AG08396 (cell line): ENCODE measurements around the gene TBPL2.
"Not testable (repeated sequence)": the region's sequence is repeated elsewhere in the genome, so short reads cannot be mapped to it uniquely, and the experiment has no call there.

Experiments used
- DNase-seq: peaks from one replicate; pipeline ENCODE4 v3.0.0; 2012; ENCODE audit warnings: low spot score, mixed read lengths

The TBPL2 gene

DNA sequence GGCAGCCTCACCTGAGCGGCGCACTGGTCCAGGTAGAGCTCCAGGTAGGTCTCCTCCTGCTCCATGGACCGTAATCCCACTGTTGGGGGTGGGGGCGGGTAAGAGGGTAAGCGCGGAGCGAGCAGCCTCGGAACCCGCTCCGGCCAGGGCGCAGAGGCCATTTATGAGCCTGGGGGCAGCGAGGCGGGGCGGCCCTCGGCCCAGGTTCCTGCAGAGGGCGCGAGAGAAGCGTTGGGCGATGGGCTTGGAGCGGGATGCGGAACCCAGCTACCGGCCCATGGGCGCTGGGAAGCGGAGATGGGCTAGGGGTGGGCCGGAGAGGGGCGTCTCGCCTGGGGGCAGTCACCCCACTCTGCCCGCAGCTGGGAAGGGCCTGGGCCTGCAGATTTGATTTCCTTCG is at the start of gene TBPL2:
TBPL2 (minus strand) TSS at position 232 of the 400 bp plus-strand sequence; CDS start at position 65, 167 bp downstream.
- DNase-seq, result no peak

DNA sequence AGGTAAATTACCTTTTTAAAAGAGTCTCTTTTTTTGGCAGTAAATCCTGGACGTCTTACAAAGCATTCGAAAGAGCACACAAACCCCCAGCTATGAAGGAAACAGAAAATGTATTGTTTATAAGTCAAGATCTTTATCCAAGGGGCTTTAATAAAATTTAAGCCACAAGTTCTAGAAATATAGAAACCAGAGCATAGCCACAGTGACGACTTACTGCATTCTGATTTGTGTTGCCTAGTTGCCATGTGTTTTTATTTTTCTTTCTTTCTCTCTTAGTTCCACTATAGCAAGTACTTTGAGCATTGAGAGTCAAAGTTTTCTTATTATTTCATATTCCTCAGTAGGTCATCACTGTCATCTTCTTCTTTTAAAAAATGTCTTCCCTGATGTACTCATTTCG is 47.8 kb upstream of the TBPL2 start:
- DNase-seq, result no peak

DNA sequence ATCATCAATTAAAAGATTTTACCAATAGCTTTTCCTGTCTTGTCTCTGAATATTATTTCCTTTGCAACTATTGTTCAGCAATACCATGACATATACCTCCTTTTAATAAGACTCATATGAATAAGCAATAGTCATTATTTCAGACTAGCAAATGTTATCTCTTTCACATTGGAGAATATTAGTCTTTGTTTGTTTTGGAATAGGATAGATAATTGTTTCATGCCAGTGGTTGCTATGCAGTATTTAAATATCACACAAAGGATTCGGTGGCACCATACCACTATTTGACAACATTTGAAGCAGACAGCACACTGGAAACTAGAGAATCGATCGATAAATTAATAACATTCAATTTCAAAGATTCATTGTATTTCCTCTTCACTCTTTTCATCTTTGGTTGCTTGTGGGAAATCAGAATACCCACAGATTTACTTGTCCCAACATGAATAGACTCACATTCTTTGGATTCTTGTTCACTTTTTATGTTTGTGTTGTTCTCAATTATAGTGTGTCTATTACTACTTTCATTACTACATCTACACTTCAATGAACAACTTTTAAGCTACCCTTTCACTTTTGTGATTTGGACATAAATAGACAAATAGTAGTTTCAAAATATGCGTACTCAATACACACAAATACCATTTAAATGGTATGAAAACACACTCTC is 42.7 kb upstream of the TBPL2 start:
- DNase-seq, result no peak

DNA sequence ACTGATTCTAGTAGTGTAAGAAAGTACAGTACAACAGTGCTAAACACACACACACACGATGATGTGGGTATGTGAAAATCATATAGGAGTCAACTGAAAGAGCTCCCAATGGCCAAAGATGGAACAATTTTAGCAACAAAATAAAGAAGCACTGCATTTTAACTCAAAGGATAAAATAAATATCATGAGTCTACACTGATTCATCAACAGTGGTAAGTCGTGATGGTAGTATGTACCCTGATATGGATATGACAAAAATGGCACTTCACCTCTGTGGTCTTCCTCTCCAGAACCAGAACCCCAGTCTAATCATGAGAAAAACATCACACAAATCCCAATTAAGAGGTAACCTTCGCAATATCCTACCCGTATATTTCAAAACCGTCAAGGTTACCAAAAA is 41.4 kb upstream of the TBPL2 start:
- no peak for DNase-seq

DNA sequence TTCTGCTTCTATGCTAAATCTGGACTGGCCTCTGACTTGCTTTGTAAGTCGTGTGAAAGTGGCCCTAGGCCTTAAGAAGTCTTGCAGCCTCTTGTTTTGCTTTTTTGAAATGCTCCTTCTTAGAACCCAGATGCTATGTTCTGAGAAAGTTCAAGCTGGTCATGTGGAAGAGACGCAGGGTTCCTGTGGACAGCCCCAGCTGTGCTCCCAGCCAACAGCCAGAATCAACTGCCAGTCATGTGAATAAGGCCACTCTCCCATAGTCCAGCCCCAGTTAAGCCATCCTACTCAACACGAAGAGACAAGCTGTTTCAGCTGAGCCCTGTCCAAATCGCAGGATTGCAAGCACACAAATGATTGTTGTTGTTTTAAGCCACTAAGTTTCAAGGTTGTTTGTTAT is 37.3 kb upstream of the TBPL2 start:
- DNase-seq, result no peak

DNA sequence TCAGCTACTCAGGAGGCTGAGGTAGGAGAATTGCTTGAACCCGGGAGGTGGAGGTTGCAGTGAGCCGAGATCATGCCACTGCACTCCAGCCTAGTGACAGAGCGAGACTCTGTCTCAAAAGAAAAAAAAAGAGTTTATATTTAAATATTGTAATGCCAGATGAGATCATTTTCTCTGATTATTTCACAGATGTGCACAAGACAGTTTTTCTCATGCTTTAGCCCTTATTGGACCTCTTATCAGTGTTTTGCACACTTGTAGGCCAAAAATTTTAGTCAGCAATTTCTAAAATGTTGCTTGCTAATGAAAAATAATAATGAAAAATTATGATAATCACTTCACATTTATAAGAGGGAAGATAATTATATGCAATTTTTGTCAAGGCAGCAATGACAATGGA is 36.0 kb upstream of the TBPL2 start:
- DNase-seq, result not testable (repeated sequence)

DNA sequence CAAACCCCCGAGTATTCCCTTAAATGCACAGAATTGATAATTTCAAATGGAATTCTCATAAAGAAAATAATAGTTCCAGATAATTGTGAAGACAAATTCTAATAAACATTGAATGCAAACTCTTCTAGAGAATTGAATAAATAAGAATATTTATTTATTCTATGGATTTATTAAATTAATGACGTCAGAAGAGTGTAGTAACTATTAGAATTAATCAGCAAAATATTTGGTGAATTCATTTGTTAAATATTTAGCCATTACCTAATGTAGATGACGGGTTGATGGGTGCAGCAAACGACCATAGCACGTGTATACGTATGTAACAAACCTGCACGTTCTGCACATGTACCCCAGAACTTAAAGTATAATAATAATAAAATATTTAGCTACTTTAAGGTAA is 33.4 kb upstream of the TBPL2 start:
- DNase-seq, result no peak

DNA sequence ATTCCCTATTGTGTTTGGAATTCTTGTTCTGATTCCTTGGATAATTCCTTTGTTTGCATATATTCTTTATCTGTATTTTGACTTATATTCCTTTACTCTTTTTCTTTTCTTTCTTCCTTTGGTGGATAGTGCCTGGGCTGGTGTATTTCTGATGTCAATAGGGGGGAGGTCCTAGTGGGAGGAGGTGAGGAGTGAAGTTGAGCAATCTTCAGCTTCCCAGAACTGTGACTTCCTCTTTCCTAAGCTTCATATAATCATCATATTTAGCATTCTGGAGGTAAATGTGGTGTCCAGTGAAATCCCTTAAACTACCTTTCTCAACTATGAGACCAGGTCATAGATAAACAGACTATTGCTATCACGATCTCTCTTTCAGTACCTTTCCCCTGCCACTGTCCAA is 29.6 kb upstream of the TBPL2 start:
- DNase-seq, result no peak

DNA sequence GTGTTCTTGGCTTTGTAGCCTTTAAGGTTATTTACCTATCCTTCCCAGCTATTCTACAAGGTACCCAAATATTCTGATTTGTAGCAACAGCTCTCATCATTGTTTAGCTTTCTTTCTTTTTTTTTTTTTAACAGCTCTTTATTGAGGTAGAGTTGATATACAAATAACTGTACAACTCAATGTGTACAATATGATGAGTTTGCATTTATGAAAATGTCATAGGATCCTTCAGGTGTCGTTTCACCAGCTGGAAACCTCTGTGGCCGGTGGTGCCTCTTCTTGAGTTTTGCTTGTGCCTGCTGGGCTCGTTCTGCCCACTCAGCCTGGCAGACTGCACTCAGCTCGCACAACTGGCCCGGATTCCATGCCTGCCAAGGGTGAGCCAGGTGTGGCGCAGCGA is 26.9 kb upstream of the TBPL2 start:
- no peak for DNase-seq

DNA sequence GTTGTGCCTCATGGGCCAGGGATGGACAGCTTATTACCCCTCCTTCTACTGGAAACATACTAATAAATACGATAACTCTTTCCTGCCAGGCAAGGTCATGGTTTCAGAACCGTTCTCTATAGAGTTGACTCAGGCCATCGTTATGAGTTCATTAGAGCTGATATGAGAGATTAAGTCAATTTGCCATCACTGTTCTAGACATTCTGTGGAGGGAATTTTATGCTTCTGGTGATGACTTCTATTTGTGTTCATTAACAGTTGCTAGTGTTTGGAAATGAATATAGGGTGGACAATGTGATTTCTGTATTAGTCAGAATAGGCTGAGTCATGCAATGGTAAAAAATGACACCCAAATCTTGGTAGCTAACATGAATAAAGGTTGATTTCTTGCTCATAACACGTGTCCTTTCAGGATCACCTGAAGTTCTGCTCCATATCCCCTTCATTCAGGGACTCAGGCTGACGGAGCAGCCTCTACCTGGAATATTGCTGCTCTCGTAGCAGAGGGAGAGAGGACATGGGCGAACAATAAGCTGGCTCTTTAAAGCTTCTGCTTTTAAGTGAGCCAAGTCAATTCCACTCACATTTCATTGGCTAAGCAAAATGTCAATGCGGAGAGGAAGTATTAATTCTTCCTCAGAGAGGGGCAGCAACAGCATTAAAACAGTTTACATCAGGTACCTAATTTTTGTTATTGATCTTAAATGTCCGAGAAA is 18.5 kb upstream of the TBPL2 start:
- peak; percentile 49 for DNase-seq

DNA sequence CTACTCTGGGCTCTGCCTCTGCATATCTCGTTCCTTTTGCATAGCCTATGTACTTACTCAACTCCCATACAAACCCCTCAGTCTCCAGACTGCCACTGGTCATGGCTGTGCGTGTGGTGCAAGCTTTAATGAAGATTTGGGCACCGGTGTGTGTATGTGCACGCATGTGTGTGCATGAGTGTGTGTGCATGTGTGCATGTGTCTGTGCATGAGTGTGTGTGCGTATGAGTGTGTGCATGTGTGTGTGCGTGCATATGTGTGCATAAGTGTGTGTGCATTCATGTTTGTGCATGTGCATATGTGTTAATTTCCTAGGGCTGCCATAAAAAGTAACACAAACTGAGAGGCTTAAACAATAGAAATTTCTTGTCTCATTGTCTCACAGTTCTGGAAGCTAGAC is 17.1 kb upstream of the TBPL2 start:
- DNase-seq, result no peak

DNA sequence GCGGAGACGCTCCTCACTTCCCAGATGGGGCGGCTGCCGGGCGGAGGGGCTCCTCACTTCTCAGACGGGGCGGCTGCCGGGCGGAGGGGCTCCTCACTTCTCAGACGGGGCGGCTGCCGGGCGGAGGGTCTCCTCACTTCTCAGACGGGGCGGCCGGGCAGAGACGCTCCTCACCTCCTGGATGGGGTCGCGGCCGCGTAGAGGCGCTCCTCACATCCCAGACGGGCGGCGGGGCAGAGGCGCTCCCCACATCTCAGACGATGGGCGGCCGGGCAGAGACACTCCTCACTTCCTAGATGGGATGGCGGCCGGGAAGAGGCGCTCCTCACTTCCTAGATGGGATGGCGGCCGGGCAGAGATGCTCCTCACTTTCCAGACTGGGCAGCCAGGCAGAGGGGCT is 16.0 kb upstream of the TBPL2 start:
- not testable (repeated sequence) for DNase-seq

DNA sequence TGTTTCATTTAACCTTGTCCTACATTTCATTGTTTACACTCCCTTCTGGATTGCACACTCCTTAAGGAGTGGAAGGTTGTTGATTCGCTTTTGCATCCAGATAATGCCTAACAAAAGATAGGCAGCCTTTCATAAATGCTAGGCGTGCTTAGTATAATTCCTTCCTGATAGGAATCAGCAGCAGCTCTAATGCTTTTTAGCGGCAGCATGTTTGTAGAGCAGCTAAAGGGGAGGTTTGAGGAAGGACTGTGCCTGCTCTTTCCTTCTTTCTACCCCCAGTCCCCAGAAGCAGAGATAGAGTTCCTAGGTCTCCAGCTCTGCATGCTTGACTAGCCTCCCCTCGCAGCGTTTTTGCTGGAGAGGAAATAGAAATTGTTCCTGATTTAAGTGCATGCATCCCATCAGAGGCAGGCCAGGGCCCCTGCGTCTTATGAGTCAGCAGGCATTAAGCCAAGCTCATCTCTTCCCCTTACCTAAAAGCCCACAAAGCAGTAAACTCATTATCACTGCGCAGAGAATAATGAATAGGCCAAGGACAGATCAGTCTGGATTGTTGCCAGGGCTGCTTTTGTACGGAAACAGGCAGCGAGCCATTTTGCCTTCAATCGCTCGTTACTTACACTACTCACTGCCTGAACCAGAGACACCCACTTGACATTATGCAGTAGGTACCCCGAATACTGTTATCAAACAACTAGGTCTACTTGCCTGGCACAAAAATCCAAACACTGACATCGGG is 14.0 kb upstream of the TBPL2 start:
- peak; percentile 47 for DNase-seq

DNA sequence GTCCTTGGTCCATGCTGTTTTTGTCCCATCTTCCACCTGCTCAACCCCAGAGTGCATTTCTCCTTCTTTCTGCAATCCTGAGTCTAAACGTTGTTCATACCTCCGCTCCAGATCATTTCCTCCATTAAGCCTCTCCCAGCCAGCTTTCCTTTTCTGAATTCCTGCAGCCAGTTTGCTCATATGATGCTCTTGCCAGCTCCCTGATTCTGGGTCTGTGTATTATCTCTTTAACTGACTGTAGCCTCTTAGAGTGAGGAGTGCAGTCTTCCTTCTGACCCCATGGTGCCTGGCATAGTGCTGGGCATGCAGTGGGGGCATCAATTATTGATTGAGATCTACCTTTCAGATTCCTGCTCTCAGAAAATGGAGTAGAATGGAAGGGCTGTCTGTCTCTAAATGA is 11.5 kb upstream of the TBPL2 start:
- no peak for DNase-seq

DNA sequence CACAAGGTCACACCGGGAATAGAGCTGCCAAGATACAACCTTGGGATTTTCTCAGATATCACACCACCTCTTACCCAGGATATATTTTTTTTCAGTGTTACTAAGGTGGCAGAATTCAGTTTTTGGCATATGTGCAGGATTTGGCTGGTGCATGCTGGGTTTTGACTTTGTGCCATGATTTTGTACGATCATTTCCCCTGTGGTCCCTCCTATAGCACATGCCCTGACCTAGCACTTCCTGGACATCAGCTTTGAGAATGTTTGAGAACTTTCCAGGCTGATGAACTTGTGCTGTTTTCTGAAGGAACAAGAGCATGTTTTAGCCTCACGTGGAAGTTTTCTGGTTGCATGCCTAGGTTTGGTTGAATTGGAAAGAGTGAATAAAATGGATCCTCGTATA is 11.0 kb upstream of the TBPL2 start:
- no peak for DNase-seq

DNA sequence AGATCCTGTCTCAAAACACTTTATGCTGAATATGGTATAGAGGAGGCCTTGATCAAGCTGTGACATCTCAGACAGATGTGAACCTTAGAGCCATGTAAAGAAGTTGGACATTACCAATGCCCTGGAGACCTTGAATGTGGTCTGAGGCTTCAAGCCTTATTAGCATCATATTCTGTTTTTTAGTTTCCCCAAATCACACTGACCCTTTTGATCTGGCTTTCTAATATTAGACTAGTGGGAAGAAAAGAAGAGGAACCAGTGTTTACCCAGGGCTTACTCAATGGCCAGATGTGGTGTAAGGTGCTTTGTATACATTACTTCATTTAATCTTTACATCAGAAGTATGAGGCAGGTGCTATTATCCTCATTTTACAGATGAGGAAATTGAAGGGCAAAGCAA is 10.6 kb upstream of the TBPL2 start:
- DNase-seq, result no peak

DNA sequence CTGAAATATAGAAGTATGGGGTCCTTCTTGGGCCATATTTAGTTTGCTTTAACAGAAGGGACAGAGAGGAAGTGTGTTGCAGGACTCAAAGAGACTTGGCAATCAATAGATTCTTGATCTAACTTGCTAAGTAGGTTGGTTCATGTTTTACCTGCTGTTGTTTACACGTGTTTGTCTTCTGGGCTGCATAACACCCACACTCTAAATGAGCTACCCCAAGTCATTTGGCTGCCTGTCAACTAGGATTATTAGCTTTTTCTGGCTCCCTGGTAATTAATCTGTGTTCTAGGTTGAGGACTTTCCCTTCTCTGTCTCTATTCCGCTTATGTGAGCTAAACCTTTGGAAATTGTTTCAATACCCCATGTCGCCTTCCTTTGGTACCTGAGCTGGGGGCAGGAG is 10.1 kb upstream of the TBPL2 start:
- no peak for DNase-seq

DNA sequence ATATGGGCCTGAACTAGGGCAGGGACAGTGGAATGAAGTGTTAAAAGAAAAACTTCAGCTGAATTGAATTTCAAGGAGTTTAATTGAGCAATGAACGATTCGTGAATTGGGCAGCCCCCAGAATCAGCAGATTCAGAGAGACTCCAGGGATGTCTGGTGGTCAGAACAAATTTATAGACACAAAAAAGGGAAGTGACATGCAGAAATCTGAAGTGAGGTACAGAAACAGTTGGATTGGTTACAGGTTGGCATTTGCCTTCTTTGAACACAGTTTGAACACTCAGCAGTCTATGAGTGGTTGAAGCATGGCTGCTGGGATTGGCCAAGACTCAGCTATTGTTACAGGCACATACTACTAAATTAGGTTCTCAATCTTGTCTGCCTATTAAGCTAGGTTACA is 9.7 kb upstream of the TBPL2 start:
- no peak for DNase-seq

DNA sequence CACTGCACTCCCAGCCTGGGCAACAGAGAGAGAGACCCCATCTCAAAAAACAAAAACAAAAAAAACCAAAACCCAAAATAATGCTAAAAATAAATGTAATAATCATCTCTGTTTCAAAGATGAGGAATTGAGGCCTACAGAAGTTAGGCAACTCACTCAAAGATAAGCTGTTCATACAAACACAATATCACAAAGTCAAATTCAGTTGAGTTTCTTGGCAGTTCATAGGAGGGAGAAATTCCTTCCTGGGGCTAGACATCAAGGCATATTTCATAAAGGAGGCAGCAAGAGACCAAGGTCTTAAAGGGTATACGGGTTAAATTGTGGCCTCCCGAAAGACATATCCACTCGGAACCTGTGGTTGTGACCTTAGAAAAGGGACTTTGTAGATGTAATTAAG is 8.7 kb upstream of the TBPL2 start:
- no peak for DNase-seq

DNA sequence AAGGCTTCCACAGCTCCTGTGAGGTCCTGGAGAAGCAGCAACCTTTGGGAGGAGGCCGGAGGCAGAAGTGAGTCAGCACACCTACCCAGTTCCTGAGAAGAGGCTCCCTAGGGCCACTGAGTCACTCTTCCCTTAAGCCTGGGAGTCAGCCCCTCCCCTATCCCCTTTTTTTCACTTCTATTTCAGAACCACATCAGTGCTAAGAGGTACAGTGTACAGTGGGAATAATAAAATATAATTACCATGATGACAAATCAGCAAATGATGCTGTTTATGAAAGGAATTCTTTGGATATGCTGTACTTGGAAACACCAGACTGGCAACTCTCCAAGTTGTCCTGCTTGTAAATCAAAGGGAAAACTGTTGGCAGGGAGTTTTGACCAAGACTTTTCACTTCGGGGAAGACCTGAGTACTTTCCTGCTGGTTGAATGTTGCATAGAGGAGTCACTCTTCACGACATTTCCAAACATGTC is 7.8 kb upstream of the TBPL2 start:
- peak; percentile 66 for DNase-seq

DNA sequence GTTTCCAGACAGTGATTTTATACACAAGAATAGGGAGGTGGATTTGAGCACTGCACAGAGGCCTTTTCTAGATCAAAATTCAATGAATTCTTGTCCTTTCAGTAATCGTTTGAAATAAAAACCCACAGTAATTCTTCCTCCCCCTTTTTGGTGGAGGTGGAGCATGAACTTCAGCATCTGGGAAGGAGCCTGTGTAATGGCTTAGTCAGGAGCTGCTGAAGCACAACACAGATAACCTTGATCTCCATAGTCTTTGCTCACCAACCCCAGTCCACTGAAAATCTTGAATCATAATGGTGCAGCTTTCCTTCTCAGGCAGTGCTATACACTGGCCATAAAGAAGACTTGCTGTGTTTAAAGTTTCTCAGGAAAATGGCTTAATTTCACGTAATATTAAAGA is 6.4 kb upstream of the TBPL2 start:
- DNase-seq, result peak; percentile 77

DNA sequence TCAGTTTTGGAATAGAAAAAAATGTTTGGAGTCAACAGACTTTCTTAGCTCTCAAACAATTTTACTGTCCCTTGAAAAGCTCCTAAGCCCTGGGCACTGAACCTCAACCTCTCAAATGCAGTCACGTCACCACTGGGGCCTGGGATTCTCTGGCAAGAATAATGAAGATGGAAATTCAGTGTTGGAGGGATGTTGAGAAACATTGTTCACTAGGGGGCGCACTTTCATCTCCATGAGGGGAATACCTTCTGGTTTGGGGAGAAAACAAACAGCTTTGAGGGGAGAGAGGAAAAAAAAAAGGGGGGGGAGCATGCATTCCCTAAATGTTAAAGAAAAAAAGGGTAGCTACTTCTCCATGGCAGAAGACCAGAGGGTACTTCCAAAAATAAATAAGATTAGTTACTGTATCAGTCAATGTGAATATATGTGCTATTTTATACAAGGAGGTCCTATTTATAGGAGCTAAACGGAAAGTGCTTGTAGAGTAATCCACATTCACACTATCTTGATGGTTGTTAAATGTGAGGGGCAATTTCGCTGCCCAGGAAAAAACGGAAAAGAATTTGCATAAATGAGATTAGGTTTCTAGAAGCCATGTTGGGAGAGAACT is 5.8 kb upstream of the TBPL2 start:
- DNase-seq, result peak; percentile 76

DNA sequence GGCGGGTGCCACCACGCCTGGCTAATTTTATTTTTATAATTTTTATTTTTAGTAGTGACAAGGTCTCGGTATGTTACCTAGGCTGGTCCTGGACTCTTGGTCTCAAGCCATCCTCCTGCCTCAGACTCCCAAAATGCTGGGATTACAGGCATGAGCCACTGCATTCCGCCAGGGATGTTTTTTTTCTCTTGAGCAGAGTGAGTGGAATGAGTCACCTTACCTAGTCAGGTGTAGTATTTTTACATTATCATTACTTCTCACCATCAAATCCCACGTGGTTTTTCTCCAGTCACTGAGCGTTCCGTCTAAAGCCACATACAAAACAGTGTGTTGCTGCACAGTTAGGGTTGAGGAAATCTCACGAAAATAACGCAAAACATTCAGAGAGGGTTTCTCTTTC is 870 bp upstream of the TBPL2 start:
- no peak for DNase-seq
